KMS-11 (cell line): ENCODE measurements around the gene HOXA9.

Experiments used
- H2AFZ ChIP-seq: fragments of 200-600 bp; sonication (generic); 2 replicates; pipeline ENCODE4 v1.6.1; 2016; ENCODE audit warnings: antibody characterized with exemption, mixed run types, low read depth
- H3K27ac ChIP-seq: fragments of 200-600 bp; sonication (generic); 2 replicates; pipeline ENCODE4 v1.6.1; 2016; ENCODE audit warnings: mild to moderate bottlenecking, mixed run types
- H3K27me3 ChIP-seq: fragments of 200-600 bp; sonication (generic); 2 replicates; pipeline ENCODE4 v1.6.1; 2017; ENCODE audit warnings: mild to moderate bottlenecking, low read depth, mixed run types, moderate library complexity; ENCODE audit not compliant: insufficient read depth
- H3K36me3 ChIP-seq: fragments of 200-600 bp; sonication (generic); 2 replicates; pipeline ENCODE4 v1.6.1; 2017; ENCODE audit warnings: mild to moderate bottlenecking, mixed run types; ENCODE audit not compliant: insufficient read depth
- H3K4me1 ChIP-seq: fragments of 200-600 bp; sonication (generic); 2 replicates; pipeline ENCODE4 v1.6.1; 2016; ENCODE audit warnings: mild to moderate bottlenecking, low read depth, mixed run types; ENCODE audit not compliant: poor library complexity, severe bottlenecking
- H3K4me2 ChIP-seq: fragments of 200-600 bp; sonication (generic); 2 replicates; pipeline ENCODE4 v1.7.0; 2016; ENCODE audit warnings: mild to moderate bottlenecking, mixed run types
- H3K4me3 ChIP-seq: fragments of 200-600 bp; sonication (generic); IDR thresholded peaks from 2 replicates; pipeline ENCODE4 v1.6.1; 2017; ENCODE audit warnings: low read depth, low read length, mixed read lengths; ENCODE audit not compliant: insufficient read depth
- H3K79me2 ChIP-seq: fragments of 200-600 bp; sonication (generic); 2 replicates; pipeline ENCODE4 v1.6.1; 2016; ENCODE audit warnings: low read depth, mixed run types; ENCODE audit not compliant: insufficient read depth
- H3K9ac ChIP-seq: fragments of 200-600 bp; sonication (generic); 2 replicates; pipeline ENCODE4 v1.6.1; 2016; ENCODE audit warnings: mild to moderate bottlenecking, mixed run types
- H4K20me1 ChIP-seq: fragments of 200-600 bp; sonication (generic); 2 replicates; pipeline ENCODE4 v1.6.1; 2016; ENCODE audit warnings: mild to moderate bottlenecking, mixed run types; ENCODE audit not compliant: insufficient read depth
- CTCF ChIP-seq: fragments of 200-600 bp; sonication (generic); conservative IDR thresholded peaks from 2 replicates; pipeline ENCODE4 v1.6.1; 2017; ENCODE audit warnings: low read depth, mild to moderate bottlenecking, antibody characterized with exemption, low read length, moderate library complexity, mixed read lengths

The HOXA9 gene

GRCh38 chr7:27204851-27205322 lies 39.5 kb upstream of the HOXA9 start:
- no peaks in the 10 kb centered on the region for H3K79me2 ChIP-seq
- H3K27me3 ChIP-seq = no peaks in the 10 kb centered on the region
- H3K27ac ChIP-seq = no peak overlapping the region
- no peaks in the 10 kb centered on the region for H4K20me1 ChIP-seq
- no peak overlapping the region for H2AFZ ChIP-seq
- H3K9ac ChIP-seq = no peak overlapping the region
- H3K4me1 ChIP-seq = no peaks in the 10 kb centered on the region
- H3K36me3 ChIP-seq = no peaks in the 10 kb centered on the region
- TF ChIP-seq CTCF = no peak
- H3K4me2 ChIP-seq = no peak overlapping the region
- no peak overlapping the region for H3K4me3 ChIP-seq

- Histone ChIP-seq H3K27me3 (no peaks in the 10 kb centered on the region), H3K9ac (no peak overlapping the region), H2AFZ (no peak overlapping the region), H3K36me3 (no peaks in the 10 kb centered on the region), H3K79me2 (no peaks in the 10 kb centered on the region), H3K4me2 (no peak overlapping the region), H4K20me1 (no peaks in the 10 kb centered on the region), H3K27ac (no peak overlapping the region), H3K4me3 (no peak overlapping the region), H3K4me1 (no peaks in the 10 kb centered on the region)
- no peak for TF ChIP-seq CTCF
Measured at GRCh38 chr7:27203964-27204594, 38.7 kb upstream of the HOXA9 start.

GRCh38 chr7:27203365-27203953 lies 38.1 kb upstream of the HOXA9 start:
- no peak for TF ChIP-seq CTCF
- Histone ChIP-seq H3K27me3 (no peaks in the 10 kb centered on the region), H3K36me3 (no peaks in the 10 kb centered on the region), H3K4me2 (no peak overlapping the region), H3K79me2 (no peaks in the 10 kb centered on the region), H2AFZ (no peak overlapping the region), H3K27ac (no peak overlapping the region), H4K20me1 (no peaks in the 10 kb centered on the region), H3K4me3 (no peak overlapping the region), H3K4me1 (no peaks in the 10 kb centered on the region), H3K9ac (no peak overlapping the region)

GRCh38 chr7:27202862-27203134 lies 37.5 kb upstream of the HOXA9 start:
- Histone ChIP-seq H3K9ac (no peak overlapping the region), H4K20me1 (no peaks in the 10 kb centered on the region), H3K27me3 (no peaks in the 10 kb centered on the region), H3K4me2 (no peak overlapping the region), H3K36me3 (no peaks in the 10 kb centered on the region), H3K27ac (no peak overlapping the region), H3K79me2 (no peaks in the 10 kb centered on the region), H3K4me1 (no peaks in the 10 kb centered on the region), H3K4me3 (no peak overlapping the region), H2AFZ (no peak overlapping the region)
- TF ChIP-seq CTCF = no peak
